Measurements from ENCODE around the gene SYNE2.
"Not testable (repeated sequence)": the region's sequence is repeated elsewhere in the genome, so short reads cannot be mapped to it uniquely, and the experiment has no call there.

The SYNE2 gene, protein sequence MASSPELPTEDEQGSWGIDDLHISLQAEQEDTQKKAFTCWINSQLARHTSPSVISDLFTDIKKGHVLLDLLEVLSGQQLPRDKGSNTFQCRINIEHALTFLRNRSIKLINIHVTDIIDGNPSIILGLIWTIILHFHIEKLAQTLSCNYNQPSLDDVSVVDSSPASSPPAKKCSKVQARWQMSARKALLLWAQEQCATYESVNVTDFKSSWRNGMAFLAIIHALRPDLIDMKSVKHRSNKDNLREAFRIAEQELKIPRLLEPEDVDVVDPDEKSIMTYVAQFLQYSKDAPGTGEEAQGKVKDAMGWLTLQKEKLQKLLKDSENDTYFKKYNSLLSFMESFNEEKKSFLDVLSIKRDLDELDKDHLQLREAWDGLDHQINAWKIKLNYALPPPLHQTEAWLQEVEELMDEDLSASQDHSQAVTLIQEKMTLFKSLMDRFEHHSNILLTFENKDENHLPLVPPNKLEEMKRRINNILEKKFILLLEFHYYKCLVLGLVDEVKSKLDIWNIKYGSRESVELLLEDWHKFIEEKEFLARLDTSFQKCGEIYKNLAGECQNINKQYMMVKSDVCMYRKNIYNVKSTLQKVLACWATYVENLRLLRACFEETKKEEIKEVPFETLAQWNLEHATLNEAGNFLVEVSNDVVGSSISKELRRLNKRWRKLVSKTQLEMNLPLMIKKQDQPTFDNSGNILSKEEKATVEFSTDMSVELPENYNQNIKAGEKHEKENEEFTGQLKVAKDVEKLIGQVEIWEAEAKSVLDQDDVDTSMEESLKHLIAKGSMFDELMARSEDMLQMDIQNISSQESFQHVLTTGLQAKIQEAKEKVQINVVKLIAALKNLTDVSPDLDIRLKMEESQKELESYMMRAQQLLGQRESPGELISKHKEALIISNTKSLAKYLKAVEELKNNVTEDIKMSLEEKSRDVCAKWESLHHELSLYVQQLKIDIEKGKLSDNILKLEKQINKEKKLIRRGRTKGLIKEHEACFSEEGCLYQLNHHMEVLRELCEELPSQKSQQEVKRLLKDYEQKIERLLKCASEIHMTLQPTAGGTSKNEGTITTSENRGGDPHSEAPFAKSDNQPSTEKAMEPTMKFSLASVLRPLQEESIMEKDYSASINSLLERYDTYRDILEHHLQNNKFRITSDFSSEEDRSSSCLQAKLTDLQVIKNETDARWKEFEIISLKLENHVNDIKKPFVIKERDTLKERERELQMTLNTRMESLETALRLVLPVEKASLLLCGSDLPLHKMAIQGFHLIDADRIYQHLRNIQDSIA (N-terminal part only)

DNA sequence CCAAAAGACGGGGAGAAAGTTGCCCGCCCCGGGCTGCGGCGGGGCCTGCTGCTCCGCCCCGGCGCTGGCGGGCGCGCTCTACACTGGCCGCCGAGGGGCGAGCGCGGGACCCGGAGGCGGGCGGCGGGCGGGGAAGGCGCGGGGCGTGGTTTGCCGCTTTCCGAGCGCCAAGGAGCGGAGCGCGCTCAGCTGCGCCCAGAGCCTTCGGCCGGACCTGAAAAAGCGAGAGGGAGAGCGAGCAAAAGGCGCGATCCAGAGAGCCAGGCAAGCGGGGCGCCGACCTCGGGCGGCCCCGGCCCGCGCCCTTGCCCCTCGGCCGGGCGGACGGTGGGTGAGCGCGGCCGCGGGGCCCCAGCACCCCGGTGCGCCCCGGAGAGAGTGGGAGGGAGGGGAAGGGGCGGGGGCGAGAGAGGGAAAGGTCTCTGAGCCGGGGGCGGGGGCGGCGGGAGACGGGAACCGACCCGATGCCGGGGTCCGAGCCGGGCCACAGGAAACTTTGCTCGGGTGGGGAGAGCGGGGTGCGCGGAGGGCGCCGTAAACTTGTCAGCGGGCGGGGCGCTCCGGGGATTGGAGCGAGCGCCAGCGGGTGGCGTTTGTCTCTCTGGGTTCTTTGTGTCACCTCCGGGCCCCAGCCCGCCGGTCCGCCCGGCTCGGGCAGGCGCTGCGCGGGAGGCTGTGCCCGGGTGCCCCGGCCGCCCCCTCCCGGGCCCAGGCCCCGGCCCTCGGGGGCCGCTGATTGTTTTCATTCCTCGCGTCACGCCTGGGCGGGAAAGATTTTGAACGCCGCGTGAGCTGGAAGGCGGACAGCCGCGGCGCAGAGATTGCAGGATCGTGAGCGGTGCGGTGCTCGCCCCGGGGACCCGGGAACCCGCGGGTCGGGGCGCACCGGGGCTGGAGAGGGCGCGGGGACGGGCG is at the start of gene SYNE2:
Gene SYNE2, plus strand, starts transcription at position 188 of the 915 bp plus-strand sequence. CDS start 56,145 bp downstream, outside the sequence.
- no peak within 1 kb of the TSS for H3K27ac ChIP-seq
- H3K4me3 ChIP-seq (ENCODE audit: low read depth, low read length), result peak within 1 kb of the TSS; percentile 67
- peak; percentile 14 for TF ChIP-seq CTCF (IDR thresholded peaks at IDR 0.05; ENCODE audit: low read depth, low read length, missing control alignments)
- no peaks in the 10 kb centered on the region for H3K27me3 ChIP-seq (replicated peaks)
- peak; percentile 40 for DNase-seq
- in situ Hi-C loops (cut with HindIII; ENCODE audit: low pct_ligation_motif_present, low sequenced_read_pairs), result no loop called here
- no peaks in the 10 kb centered on the region for H3K36me3 ChIP-seq (replicated peaks)

- in situ Hi-C loops (cut with HindIII; ENCODE audit: low pct_ligation_motif_present, low sequenced_read_pairs), result not testable (repeated sequence)
Measured at GRCh38 chr14:63803221-63803791, 49.5 kb upstream of the SYNE2 start.

GRCh38 chr14:63806064-63806463 is 46.7 kb upstream of the SYNE2 start:
- H3K27ac ChIP-seq; H3K36me3 ChIP-seq (replicated peaks); in situ Hi-C loops (cut with HindIII; ENCODE audit: low pct_ligation_motif_present, low sequenced_read_pairs); DNase-seq; H3K27me3 ChIP-seq (replicated peaks); H3K4me3 ChIP-seq (ENCODE audit: low read depth, low read length): not testable (repeated sequence)

More at GRCh38 chr14:63803221-63803791, 49.5 kb upstream of the SYNE2 start:
- H3K4me3 ChIP-seq (ENCODE audit: low read depth, low read length); H3K27me3 ChIP-seq (replicated peaks); H3K27ac ChIP-seq; DNase-seq; H3K36me3 ChIP-seq (replicated peaks): not testable (repeated sequence)

DNA sequence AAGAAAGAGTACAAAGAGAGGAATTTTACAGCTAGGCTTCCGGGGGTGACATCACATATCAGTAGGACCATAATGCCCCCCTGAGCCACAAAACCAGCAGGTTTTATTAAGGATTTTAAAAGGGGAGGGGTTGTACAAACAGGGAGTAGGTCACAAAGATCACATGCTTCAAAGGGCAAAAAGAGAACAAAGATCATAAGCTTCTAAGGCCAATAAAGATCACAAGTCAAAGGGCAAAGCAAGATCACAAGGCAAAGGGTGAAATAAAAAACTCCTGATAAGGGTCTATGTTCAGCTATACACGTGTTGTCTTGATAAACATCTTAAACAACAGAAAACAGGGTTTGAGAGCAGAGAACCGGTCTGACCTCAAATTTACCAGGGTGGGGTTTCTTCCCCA is 41.1 kb upstream of the SYNE2 start:
- in situ Hi-C loops (cut with HindIII; ENCODE audit: low pct_ligation_motif_present, low sequenced_read_pairs); DNase-seq; H3K27me3 ChIP-seq (replicated peaks); H3K27ac ChIP-seq; H3K36me3 ChIP-seq (replicated peaks); H3K4me3 ChIP-seq (ENCODE audit: low read depth, low read length): not testable (repeated sequence)

DNA sequence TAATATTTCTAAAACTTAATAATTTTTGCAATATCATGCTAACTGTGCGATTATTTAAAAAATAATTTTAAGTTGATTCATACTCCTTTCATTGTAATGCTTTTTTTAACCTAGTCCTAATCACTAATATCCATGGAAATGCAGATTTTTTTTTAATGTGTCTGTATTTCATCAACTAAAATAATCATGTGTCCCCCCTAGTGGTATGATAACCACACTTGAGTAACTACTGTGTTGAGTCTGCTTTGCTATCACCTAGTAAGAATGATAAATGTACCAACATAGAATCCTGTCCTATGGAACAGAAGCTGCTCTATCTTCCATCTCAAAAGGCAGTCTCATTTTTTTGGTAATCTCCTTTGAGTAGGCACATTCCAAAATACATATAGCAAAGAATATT is 19.1 kb upstream of the SYNE2 start:
- no peak for TF ChIP-seq CTCF (IDR thresholded peaks at IDR 0.05; ENCODE audit: low read depth, low read length, missing control alignments)
- no peaks in the 10 kb centered on the region for H3K27me3 ChIP-seq (replicated peaks)

DNA sequence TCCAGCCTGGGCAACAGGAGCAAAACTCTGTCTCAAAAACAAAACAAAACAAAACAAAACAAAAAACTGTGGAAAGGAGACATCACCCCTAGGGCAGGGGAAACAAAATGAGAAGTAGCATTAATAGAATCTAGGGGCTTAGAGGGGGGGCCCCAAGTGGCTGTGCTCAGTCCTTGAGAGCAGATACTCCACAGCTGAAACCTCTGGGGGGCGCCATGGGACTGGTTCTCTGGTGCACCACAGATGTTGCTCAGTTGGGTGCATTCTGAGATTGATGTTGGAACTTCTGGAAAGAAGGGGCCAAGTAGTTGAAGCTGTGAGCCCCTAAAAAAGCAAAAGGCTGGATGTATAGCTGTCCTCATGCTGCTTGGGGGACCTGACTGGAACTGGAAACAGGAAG is 11.8 kb upstream of the SYNE2 start:
- TF ChIP-seq CTCF (IDR thresholded peaks at IDR 0.05; ENCODE audit: low read depth, low read length, missing control alignments), result peak; percentile 38
- no peaks in the 10 kb centered on the region for H3K27me3 ChIP-seq (replicated peaks)
- no peak overlapping the region for H3K4me3 ChIP-seq (ENCODE audit: low read depth, low read length)
- no peak for DNase-seq
- in situ Hi-C loops (cut with HindIII; ENCODE audit: low pct_ligation_motif_present, low sequenced_read_pairs), result no loop called here
- no peak overlapping the region for H3K27ac ChIP-seq
- no peaks in the 10 kb centered on the region for H3K36me3 ChIP-seq (replicated peaks)

More for the DNA sequence above, 19.1 kb upstream of the SYNE2 start:
- Histone ChIP-seq H3K4me3 (ENCODE audit: low read depth, low read length) (no peak overlapping the region), H3K27ac (no peak overlapping the region), H3K36me3 (replicated peaks) (no peaks in the 10 kb centered on the region)
- DNase-seq, result no peak
- in situ Hi-C loops (cut with HindIII; ENCODE audit: low pct_ligation_motif_present, low sequenced_read_pairs), result no loop called here
